ENCODE measurements around the gene STT3A.

- TF ChIP-seq, protein P1, sequence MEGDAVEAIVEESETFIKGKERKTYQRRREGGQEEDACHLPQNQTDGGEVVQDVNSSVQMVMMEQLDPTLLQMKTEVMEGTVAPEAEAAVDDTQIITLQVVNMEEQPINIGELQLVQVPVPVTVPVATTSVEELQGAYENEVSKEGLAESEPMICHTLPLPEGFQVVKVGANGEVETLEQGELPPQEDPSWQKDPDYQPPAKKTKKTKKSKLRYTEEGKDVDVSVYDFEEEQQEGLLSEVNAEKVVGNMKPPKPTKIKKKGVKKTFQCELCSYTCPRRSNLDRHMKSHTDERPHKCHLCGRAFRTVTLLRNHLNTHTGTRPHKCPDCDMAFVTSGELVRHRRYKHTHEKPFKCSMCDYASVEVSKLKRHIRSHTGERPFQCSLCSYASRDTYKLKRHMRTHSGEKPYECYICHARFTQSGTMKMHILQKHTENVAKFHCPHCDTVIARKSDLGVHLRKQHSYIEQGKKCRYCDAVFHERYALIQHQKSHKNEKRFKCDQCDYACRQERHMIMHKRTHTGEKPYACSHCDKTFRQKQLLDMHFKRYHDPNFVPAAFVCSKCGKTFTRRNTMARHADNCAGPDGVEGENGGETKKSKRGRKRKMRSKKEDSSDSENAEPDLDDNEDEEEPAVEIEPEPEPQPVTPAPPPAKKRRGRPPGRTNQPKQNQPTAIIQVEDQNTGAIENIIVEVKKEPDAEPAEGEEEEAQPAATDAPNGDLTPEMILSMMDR (IDR thresholded peaks at IDR 0.05 in 2 of 3, conservative IDR thresholded peaks at IDR 0.05 in 1 of 3; ENCODE audit: borderline replicate concordance in 1 of 3, insufficient read depth in 1 of 3, low read depth in 2 of 3, low read length in 2 of 3): no peak
- no peak for TF ChIP-seq FOSL1 (IDR thresholded peaks at IDR 0.05; ENCODE audit: low read depth)
- TF ChIP-seq ATF3 (IDR thresholded peaks at IDR 0.05): no peak
- TF ChIP-seq EZH2 (IDR thresholded peaks at IDR 0.05): no peak
- no peak for TF ChIP-seq POLR2A (IDR thresholded peaks at IDR 0.05; ENCODE audit: borderline replicate concordance, extremely low read depth, insufficient read depth, insufficient read length)
- no peak for TF ChIP-seq POLR2AphosphoS5 (IDR thresholded peaks at IDR 0.05; ENCODE audit: low read depth, low read length)
- TF ChIP-seq EZH2phosphoT487 (IDR thresholded peaks at IDR 0.05; ENCODE audit: borderline replicate concordance): no peak
- TF ChIP-seq RAD21 (IDR thresholded peaks at IDR 0.05; ENCODE audit: low read depth): no peak
- no peak for TF ChIP-seq EGR1 (IDR thresholded peaks at IDR 0.05; ENCODE audit: low read depth)
Observed at GRCh38 chr11:125553357-125553756, 39.3 kb upstream of the STT3A start.
